Measurements from ENCODE around the gene SOBP. TPM values are rescaled to one million over a fixed set of nuclear protein-coding genes. Genes with fewer than 3 reads are reported as not detected.

The SOBP gene
- total and polyA plus RNA-seq, 9 donors = 8.7 to 31.3 (median 25.8) TPM

GRCh38 chr6:107689951-107690642 is 200.2 kb downstream of the SOBP start:
- Histone ChIP-seq H3K27me3 (no peaks in the 10 kb centered on the region), H3K4me1 (ENCODE audit: insufficient read depth) (peaks cover 10% of the 10 kb centered on the region), H3K4me3 (no peak overlapping the region), H3K9me3 (no peaks in the 10 kb centered on the region), H3K36me3 (no peaks in the 10 kb centered on the region), H3K27ac (peak overlapping the region in 1 of 2 donors; percentile 41)
- intact Hi-C loops (cut with DNase I) = loop anchor here in 1 of 4 donors (10.0 kb wide), 1 partner anchor 635 kb away; no protein-coding TSS in a partner anchor
- WGBS, 3 donors = 35 to 64% (median 64%) methylated on average over 13 of the region's 13 CpGs
- TF ChIP-seq EP300 (IDR thresholded peaks at IDR 0.05) (no peak), POLR2A (IDR thresholded peaks at IDR 0.05) (no peak), CTCF (IDR thresholded peaks at IDR 0.05) (no peak)
- no peak for DNase-seq

- Histone ChIP-seq H3K4me3 (no peak overlapping the region), H3K36me3 (no peaks in the 10 kb centered on the region), H3K9me3 (no peaks in the 10 kb centered on the region), H3K4me1 (ENCODE audit: insufficient read depth) (peaks cover 10% of the 10 kb centered on the region), H3K27ac (peak overlapping the region in 1 of 2 donors; percentile 41), H3K27me3 (no peaks in the 10 kb centered on the region)
- no peak for DNase-seq
- WGBS, 3 donors = 8 to 11% (median 9%) methylated on average over 6 of the region's 6 CpGs
- intact Hi-C loops (cut with DNase I) = loop anchor here in 1 of 4 donors (10.0 kb wide), 1 partner anchor 634 kb away; no protein-coding TSS in a partner anchor
- TF ChIP-seq EP300 (IDR thresholded peaks at IDR 0.05) = no peak
- TF ChIP-seq CTCF (IDR thresholded peaks at IDR 0.05) = no peak
- TF ChIP-seq POLR2A (IDR thresholded peaks at IDR 0.05) = no peak
Measured at GRCh38 chr6:107690643-107691061, 200.7 kb downstream of the SOBP start.

GRCh38 chr6:107691062-107691751 is 201.3 kb downstream of the SOBP start:
- H3K9me3 ChIP-seq = no peaks in the 10 kb centered on the region
- H3K4me3 ChIP-seq = no peak overlapping the region
- H3K27ac ChIP-seq = no peak overlapping the region
- intact Hi-C loops (cut with DNase I) = loop anchor here in 1 of 4 donors (10.0 kb wide), 1 partner anchor 634 kb away; no protein-coding TSS in a partner anchor
- TF ChIP-seq POLR2A (IDR thresholded peaks at IDR 0.05) (no peak), CTCF (IDR thresholded peaks at IDR 0.05) (no peak), EP300 (IDR thresholded peaks at IDR 0.05) (no peak)
- H3K4me1 ChIP-seq (ENCODE audit: insufficient read depth) = peaks cover 10% of the 10 kb centered on the region
- no peaks in the 10 kb centered on the region for H3K36me3 ChIP-seq
- 9 to 16% (median 10%) methylated on average over 12 of the region's 12 CpGs for WGBS, 3 donors
- H3K27me3 ChIP-seq = no peaks in the 10 kb centered on the region
- DNase-seq = peak; percentile 49 to 67 (median 57)

GRCh38 chr6:107692351-107692750 is 202.4 kb downstream of the SOBP start:
- H3K4me1 ChIP-seq (ENCODE audit: insufficient read depth) = peaks cover 10% of the 10 kb centered on the region
- TF ChIP-seq EP300 (IDR thresholded peaks at IDR 0.05) (no peak), CTCF (IDR thresholded peaks at IDR 0.05) (no peak), POLR2A (IDR thresholded peaks at IDR 0.05) (no peak)
- H3K27me3 ChIP-seq = no peaks in the 10 kb centered on the region
- no peak for DNase-seq
- H3K4me3 ChIP-seq = no peak overlapping the region
- WGBS, 3 donors = 47 to 77% (median 63%) methylated on average over 3 of the region's 3 CpGs
- H3K27ac ChIP-seq = no peak overlapping the region
- intact Hi-C loops (cut with DNase I) = loop anchor here in 1 of 4 donors (10.0 kb wide), 1 partner anchor 632 kb away; no protein-coding TSS in a partner anchor
- H3K9me3 ChIP-seq = no peaks in the 10 kb centered on the region
- H3K36me3 ChIP-seq = no peaks in the 10 kb centered on the region
